K562 (cell line): ENCODE measurements around the gene GPD1L. TPM values are rescaled to one million over a fixed set of nuclear protein-coding genes. Genes with fewer than 3 reads are reported as not detected.
A peak's percentile ranks its signal among the peaks of the same experiment; 100 is the strongest.

ENCODE experiments used
- ATAC-seq: fragments of 200-7000 bp; cut with Tn5 transposase; 3 replicates; pipeline ENCODE4 v1.9.1; 2020; ENCODE audit warnings: moderate library complexity
- BruUV-seq: library from RNA; stranded (reverse); fragments of 400-500 nt; replicated peaks from 2 replicates; lab custom pipeline; 2021; lab: Mats Ljungman, UMichigan
- CTCF ChIA-PET: fragments of 300-600 bp; formaldehyde crosslinking; extraction: SDS; loops from one replicate; lab custom pipeline; 2021; ENCODE audit warnings: low intra/inter-chr PET ratio; lab: Yijun Ruan, JAX
- POLR2A ChIA-PET: fragments of 300-600, 350-650 bp; sonication (Branson Sonifier 250); formaldehyde crosslinking; extraction: SDS; loops from one replicate; lab custom pipeline; 2021; ENCODE audit warnings: antibody characterized with exemption, inconsistent platforms; lab: Yijun Ruan, JAX
- DNase-seq, 4 experiments: peaks; one replicate each; pipeline versions ENCODE4 v3.0.0 to v3.0.0-alpha.2; 2011 to 2018; ENCODE audit warnings: low spot score in 3 of 4, mixed read lengths in 3 of 4; ENCODE audit errors: extremely low read depth in 1 of 4
- FAIRE-seq: peaks from 2 replicates; lab custom pipeline; 2011; peaks lifted over from hg19 to GRCh38; lab: Jason Lieb, UNC
- H2AFZ ChIP-seq: 2 replicates; pipeline ENCODE4 v1.6.0; 2011; ENCODE audit warnings: low read depth, low read length, control low read depth, inconsistent platforms
- H3K27ac ChIP-seq: fragments of 200-600 bp; 3 replicates; pipeline ENCODE4 v1.8.0; 2011; ENCODE audit warnings: low read depth, mild to moderate bottlenecking, control low read depth, inconsistent platforms, low read length, moderate library complexity, mixed read lengths; ENCODE audit errors: extremely low read depth
- H3K27me3 ChIP-seq, 2 experiments: fragments of 300-600 bp in 1 of 2; 2 replicates in 1 of 2; 3 replicates in 1 of 2; pipeline versions ENCODE4 v1.6.0 to v1.8.0; 2011; ENCODE audit warnings: inconsistent platforms in 2 of 2, low read length in 2 of 2, mild to moderate bottlenecking in 1 of 2, mixed read lengths in 1 of 2, moderate library complexity in 1 of 2; ENCODE audit not compliant: control insufficient read depth in 2 of 2, insufficient read depth in 2 of 2
- H3K36me3 ChIP-seq: fragments of 300-600 bp; 3 replicates; pipeline ENCODE4 v1.8.0; 2011; ENCODE audit warnings: mild to moderate bottlenecking, low read length, inconsistent platforms; ENCODE audit not compliant: control insufficient read depth, insufficient read depth
- H3K4me1 ChIP-seq, 2 experiments: fragments of 200-600 bp in 1 of 2; replicated peaks in 1 of 2; 2 replicates in 1 of 2; 3 replicates in 1 of 2; pipeline versions ENCODE4 v1.5.1 to v1.8.0; 2011; ENCODE audit warnings: inconsistent platforms in 2 of 2, low read length in 2 of 2, mild to moderate bottlenecking in 1 of 2, mixed read lengths in 1 of 2, moderate library complexity in 1 of 2; ENCODE audit not compliant: control insufficient read depth in 2 of 2, insufficient read depth in 2 of 2
- H3K4me2 ChIP-seq: 2 replicates; pipeline ENCODE4 v1.6.1; 2011; ENCODE audit warnings: low read length, control low read depth, inconsistent platforms, mixed read lengths; ENCODE audit not compliant: insufficient read depth
- H3K4me3 ChIP-seq: fragments of 200-600 bp; sonication (generic), shearing (Covaris generic); 2 replicates; pipeline ENCODE4 v1.5.1; 2016; ENCODE audit warnings: control low read depth, inconsistent platforms
- H3K79me2 ChIP-seq: fragments of 200-600 bp; 3 replicates; pipeline ENCODE4 v1.8.0; 2011; ENCODE audit warnings: low read length, inconsistent platforms; ENCODE audit not compliant: control insufficient read depth, insufficient read depth
- H3K9ac ChIP-seq, 2 experiments: 2 replicates each; pipeline versions ENCODE4 v1.6.0 to v1.6.1; 2011; ENCODE audit warnings: low read depth in 2 of 2, low read length in 2 of 2, control low read depth in 1 of 2, inconsistent platforms in 1 of 2, mild to moderate bottlenecking in 1 of 2, mixed read lengths in 1 of 2; ENCODE audit not compliant: insufficient read depth in 1 of 2
- H3K9me1 ChIP-seq: one replicate; pipeline ENCODE4 v1.6.0; 2011; ENCODE audit warnings: inconsistent platforms, mild to moderate bottlenecking, low read length, moderate library complexity; ENCODE audit not compliant: control insufficient read depth, insufficient read depth
- H3K9me3 ChIP-seq: replicated peaks from 2 replicates; pipeline ENCODE4 v1.5.1; 2011; ENCODE audit warnings: low read depth, low read length, inconsistent platforms; ENCODE audit not compliant: control insufficient read depth, insufficient read depth
- H4K20me1 ChIP-seq: replicated peaks from 2 replicates; pipeline ENCODE4 v1.6.1; 2011; ENCODE audit warnings: low read length, inconsistent platforms, mixed read lengths; ENCODE audit not compliant: control insufficient read depth, insufficient read depth
- DDX20 ChIP-seq: fragments of 450-650 bp; IDR thresholded peaks from 2 replicates; pipeline ENCODE4 v1.6.1; 2016; ENCODE audit warnings: missing genetic modification characterization, low read depth, mild to moderate bottlenecking, missing compliant biosample characterization, moderate library complexity
- GATAD2A ChIP-seq: fragments of 450-650 bp; IDR thresholded peaks from 2 replicates; pipeline ENCODE4 v1.6.1; 2017
- IRF2 ChIP-seq: sonication (generic); formaldehyde crosslinking; IDR thresholded peaks from 2 replicates; pipeline ENCODE4 v1.8.1; 2022; ENCODE audit warnings: mild to moderate bottlenecking, missing genetic modification reagents
- MEF2A ChIP-seq: IDR thresholded peaks from 2 replicates; pipeline ENCODE4 v1.6.1; 2011; ENCODE audit warnings: low read depth, mild to moderate bottlenecking, low read length, moderate library complexity; ENCODE audit not compliant: control insufficient read depth
- SMARCC2 ChIP-seq: fragments of 450-650 bp; IDR thresholded peaks from 2 replicates; pipeline ENCODE4 v1.6.1; 2017; ENCODE audit warnings: antibody characterized with exemption, moderate library complexity, mild to moderate bottlenecking, low read depth
- ZKSCAN3 ChIP-seq: fragments of 250-450 bp; sonication (Bioruptor Pico); IDR thresholded peaks from 2 replicates; pipeline ENCODE4 v1.4.0; 2020
- ZNF445 ChIP-seq: fragments of 250-450 bp; sonication (Bioruptor Pico); IDR thresholded peaks from 2 replicates; pipeline ENCODE4 v1.4.0; 2020; ENCODE audit warnings: low read depth, mild to moderate bottlenecking, moderate library complexity
- ZNF583 ChIP-seq: fragments of 250-450 bp; sonication (Bioruptor Pico); IDR thresholded peaks from 2 replicates; pipeline ENCODE4 v1.4.0; 2020
- ZNF644 ChIP-seq: fragments of 200-800 bp; sonication (Bioruptor generic); IDR thresholded peaks from 2 replicates; pipeline ENCODE4 v1.6.1; 2016; ENCODE audit warnings: low read depth, missing genetic modification characterization, missing compliant biosample characterization
- ZNF668 ChIP-seq: fragments of 250-450 bp; sonication (Bioruptor Pico); IDR thresholded peaks from 2 replicates; pipeline ENCODE4 v1.8.0; 2022; ENCODE audit warnings: mild to moderate bottlenecking, inconsistent platforms
- WGBS: fragments of 100-300 bp; shearing (Covaris generic); methylation state at CpG from one replicate; pipeline ENCODE4 v1.1.6; 2016; ENCODE audit warnings: low coverage, mixed read lengths; ENCODE audit not compliant: insufficient coverage; ENCODE audit errors: missing lambda C conversion rate; 5-methylcytosine and 5-hydroxymethylcytosine counted together
- in situ Hi-C: fragments of 300-500 bp; cut with MboI; formaldehyde crosslinking; loops from 4 replicates; pipeline ENCODE4 v1.15.0; 2018; ENCODE audit warnings: inconsistent platforms, mixed read lengths
- intact Hi-C: fragments of 100-400 bp; cut with micrococcal nuclease; formaldehyde crosslinking; loops from 2 replicates; pipeline ENCODE4 v1.14.2; 2022
- polyA plus RNA-seq, 8 experiments: library from polyadenylated mRNA; depleted of rRNA in 4 of 8; stranded (reverse) in 5 of 8; unstranded in 3 of 8; fragments of >200 nt; fragmentation: Nextera tagmentation in 2 of 8; fragmentation: Illumina TruSeq in 1 of 8; extraction: Ambion mirVana in 2 of 8; extraction: Trizol in 1 of 8; gene quantifications; 2 replicates each; pipeline versions ENCODE4 v1.2.1 to v1.2.3, GENCODE V29; 2011 to 2014; ENCODE audit warnings: inconsistent platforms in 1 of 8, missing spikeins in 1 of 8
- total RNA-seq, 7 experiments: library from RNA; depleted of rRNA in 6 of 7; stranded (reverse); fragments of >200 nt in 6 of 7; fragmentation: Illumina TruSeq in 2 of 7; extraction: Trizol in 2 of 7; gene quantifications; 2 replicates each; pipeline versions ENCODE4 v1.2.1 to v1.2.3, GENCODE V29; 2011 to 2021; ENCODE audit warnings: low replicate concordance in 1 of 7
- TF ChIP-seq, protein P1 (sequence below): fragments of 450-650 bp; formaldehyde crosslinking; IDR thresholded peaks from 2 replicates; pipeline ENCODE4 v1.4.0; 2022; ENCODE audit warnings: missing genetic modification characterization
- TF ChIP-seq, protein P2 (sequence below), 3 experiments: fragments of 200-800 bp in 1 of 3; fragments of 250-450 bp in 1 of 3; fragments of 450-650 bp in 1 of 3; sonication (Bioruptor Pico) in 1 of 3; sonication (Bioruptor generic) in 1 of 3; formaldehyde crosslinking in 1 of 3; IDR thresholded peaks; 2 replicates each; pipeline versions ENCODE4 v1.6.1 to v1.8.0; 2016 to 2022; ENCODE audit warnings: mild to moderate bottlenecking in 2 of 3, missing genetic modification characterization in 2 of 3, missing compliant biosample characterization in 1 of 3, moderate library complexity in 1 of 3

The GPD1L gene
- total and polyA plus RNA-seq, 9 of the 15 experiments (the other 6 are each of a cell fraction or from before 2014, with no cell fraction given), result 1.6 to 17.3 (median 12.3) TPM

DNA sequence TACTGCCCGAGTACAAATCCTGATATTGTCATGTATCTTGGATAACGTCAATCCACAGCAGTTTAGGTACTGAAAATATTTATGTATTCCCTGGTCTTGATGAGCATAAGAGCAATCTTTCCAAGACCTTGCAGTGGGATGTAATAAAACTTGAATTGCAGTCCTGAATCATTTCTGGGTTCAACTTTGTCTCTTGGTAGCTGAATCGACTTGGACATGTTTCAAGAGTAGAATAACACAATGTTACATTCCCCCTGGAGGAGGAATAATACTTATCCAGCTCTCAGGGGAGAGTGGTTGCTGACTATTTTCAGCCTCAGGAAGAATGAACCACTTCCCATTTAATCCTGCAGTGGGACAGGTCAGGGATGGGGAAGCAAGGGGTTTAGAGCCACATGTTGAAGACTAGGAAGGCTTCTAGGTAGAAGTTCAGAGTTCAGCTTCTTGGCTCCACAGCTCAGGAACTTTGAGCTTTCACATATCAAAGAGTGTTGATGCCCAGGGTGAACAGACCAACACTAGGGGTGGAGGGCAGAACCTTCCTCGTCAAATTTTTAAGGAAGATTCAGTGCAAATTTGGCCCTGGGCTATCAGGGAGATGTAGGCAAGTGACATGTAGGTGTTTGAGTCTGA lies 43.4 kb upstream of the GPD1L start:
- H4K20me1 ChIP-seq, result no peaks in the 10 kb centered on the region
- no peaks in the 10 kb centered on the region for H3K79me2 ChIP-seq
- H3K9ac ChIP-seq, result no peak overlapping the region
- H3K27me3 ChIP-seq, result peaks cover 0 to 2% of the 10 kb centered on the region in 2 experiments; a peak in 1 of 5 replicates
- in situ Hi-C loops (no loop called here), intact Hi-C loops (no loop called here)
- FAIRE-seq, result no peak
- BruUV-seq, result no TSS peak
- no peak overlapping the region for H2AFZ ChIP-seq
- H3K9me3 ChIP-seq, result no peaks in the 10 kb centered on the region
- no peaks in the 10 kb centered on the region for H3K4me1 ChIP-seq
- ChIA-PET POLR2A (no interaction called here), CTCF (no interaction called here)
- H3K4me3 ChIP-seq, result no peak overlapping the region
- ATAC-seq, result no peak
- no peak for DNase-seq
- no peaks in the 10 kb centered on the region for H3K36me3 ChIP-seq
- H3K9me1 ChIP-seq, result no peaks in the 10 kb centered on the region
- no CpG with 5 or more reads among the region's 4 CpGs for WGBS
- TF ChIP-seq SMARCC2, result no peak
- no peak for TF ChIP-seq MEF2A
- no peak for TF ChIP-seq GATAD2A
- H3K4me2 ChIP-seq, result no peak overlapping the region
- H3K27ac ChIP-seq, result no peak overlapping the region

DNA sequence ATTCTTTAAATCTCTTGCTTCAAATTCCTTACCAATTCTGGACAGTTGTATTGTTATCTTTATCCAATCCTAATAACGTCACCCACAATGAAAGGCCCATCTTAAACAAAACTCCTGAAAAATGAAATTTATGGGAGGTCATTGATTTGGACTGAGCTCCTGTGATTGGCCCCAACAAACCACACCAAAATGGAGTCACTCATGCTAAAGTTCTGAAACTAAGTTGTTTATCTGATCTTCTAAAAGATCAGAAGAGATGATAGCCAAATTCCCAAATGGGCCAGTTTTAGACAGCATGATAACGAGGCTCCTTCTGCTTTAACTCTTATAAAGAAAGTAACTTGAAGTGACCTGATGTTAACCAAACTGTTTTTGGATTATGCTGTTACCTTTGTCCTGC lies 39.7 kb upstream of the GPD1L start:
- H3K4me3 ChIP-seq, result no peak overlapping the region
- POLR2A ChIA-PET, result no interaction called here
- 6% methylated on average over 2 of the region's 2 CpGs for WGBS
- FAIRE-seq (no peak), ATAC-seq (no peak), DNase-seq (peak in 1 of 4 experiments; percentile 2)
- no peak overlapping the region for H3K27ac ChIP-seq
- H2AFZ ChIP-seq, result no peak overlapping the region
- H3K4me2 ChIP-seq, result no peak overlapping the region
- no peaks in the 10 kb centered on the region for H3K9me1 ChIP-seq
- no peaks in the 10 kb centered on the region for H3K36me3 ChIP-seq
- no peaks in the 10 kb centered on the region for H3K9me3 ChIP-seq
- H3K27me3 ChIP-seq, result peaks cover 5 to 7% of the 10 kb centered on the region in 2 experiments; a peak in 3 of 5 replicates
- no peak overlapping the region for H3K9ac ChIP-seq
- CTCF ChIA-PET, result no interaction called here
- intact Hi-C loops, result no loop called here
- in situ Hi-C loops, result no loop called here
- BruUV-seq, result no TSS peak
- H3K4me1 ChIP-seq, result no peaks in the 10 kb centered on the region
- H4K20me1 ChIP-seq, result no peaks in the 10 kb centered on the region
- H3K79me2 ChIP-seq, result no peaks in the 10 kb centered on the region
- TF ChIP-seq, protein P1, sequence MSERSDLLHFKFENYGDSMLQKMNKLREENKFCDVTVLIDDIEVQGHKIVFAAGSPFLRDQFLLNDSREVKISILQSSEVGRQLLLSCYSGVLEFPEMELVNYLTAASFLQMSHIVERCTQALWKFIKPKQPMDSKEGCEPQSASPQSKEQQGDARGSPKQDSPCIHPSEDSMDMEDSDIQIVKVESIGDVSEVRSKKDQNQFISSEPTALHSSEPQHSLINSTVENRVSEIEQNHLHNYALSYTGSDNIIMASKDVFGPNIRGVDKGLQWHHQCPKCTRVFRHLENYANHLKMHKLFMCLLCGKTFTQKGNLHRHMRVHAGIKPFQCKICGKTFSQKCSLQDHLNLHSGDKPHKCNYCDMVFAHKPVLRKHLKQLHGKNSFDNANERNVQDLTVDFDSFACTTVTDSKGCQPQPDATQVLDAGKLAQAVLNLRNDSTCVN, result no peak
- TF ChIP-seq ZNF668 (no peak), ZKSCAN3 (no peak), DDX20 (tag) (peak; percentile 76), IRF2 (no peak), ZNF583 (CRISPR knock-in tag) (no peak), ZNF644 (no peak), ZNF445 (no peak)
- TF ChIP-seq, protein P2, sequence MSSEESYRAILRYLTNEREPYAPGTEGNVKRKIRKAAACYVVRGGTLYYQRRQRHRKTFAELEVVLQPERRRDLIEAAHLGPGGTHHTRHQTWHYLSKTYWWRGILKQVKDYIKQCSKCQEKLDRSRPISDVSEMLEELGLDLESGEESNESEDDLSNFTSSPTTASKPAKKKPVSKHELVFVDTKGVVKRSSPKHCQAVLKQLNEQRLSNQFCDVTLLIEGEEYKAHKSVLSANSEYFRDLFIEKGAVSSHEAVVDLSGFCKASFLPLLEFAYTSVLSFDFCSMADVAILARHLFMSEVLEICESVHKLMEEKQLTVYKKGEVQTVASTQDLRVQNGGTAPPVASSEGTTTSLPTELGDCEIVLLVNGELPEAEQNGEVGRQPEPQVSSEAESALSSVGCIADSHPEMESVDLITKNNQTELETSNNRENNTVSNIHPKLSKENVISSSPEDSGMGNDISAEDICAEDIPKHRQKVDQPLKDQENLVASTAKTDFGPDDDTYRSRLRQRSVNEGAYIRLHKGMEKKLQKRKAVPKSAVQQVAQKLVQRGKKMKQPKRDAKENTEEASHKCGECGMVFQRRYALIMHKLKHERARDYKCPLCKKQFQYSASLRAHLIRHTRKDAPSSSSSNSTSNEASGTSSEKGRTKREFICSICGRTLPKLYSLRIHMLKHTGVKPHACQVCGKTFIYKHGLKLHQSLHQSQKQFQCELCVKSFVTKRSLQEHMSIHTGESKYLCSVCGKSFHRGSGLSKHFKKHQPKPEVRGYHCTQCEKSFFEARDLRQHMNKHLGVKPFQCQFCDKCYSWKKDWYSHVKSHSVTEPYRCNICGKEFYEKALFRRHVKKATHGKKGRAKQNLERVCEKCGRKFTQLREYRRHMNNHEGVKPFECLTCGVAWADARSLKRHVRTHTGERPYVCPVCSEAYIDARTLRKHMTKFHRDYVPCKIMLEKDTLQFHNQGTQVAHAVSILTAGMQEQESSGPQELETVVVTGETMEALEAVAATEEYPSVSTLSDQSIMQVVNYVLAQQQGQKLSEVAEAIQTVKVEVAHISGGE (CRISPR knock-in tag; IDR thresholded peaks at IDR 0.05), result no peak
